Thyroid gland (tissue), 4 donors: ENCODE measurements around the gene MB.

ENCODE experiments used
- CTCF ChIP-seq, 6 experiments: fragments of 200-600 bp in 3 of 6; fragments of 450-650 bp in 3 of 6; sonication (generic) in 3 of 6; IDR thresholded peaks; one replicate each; pipeline ENCODE4 v1.5.1; 2016 to 2019; ENCODE audit warnings: antibody characterized with exemption in 6 of 6, mild to moderate bottlenecking in 2 of 6, inconsistent platforms in 1 of 6, moderate library complexity in 1 of 6
- POLR2A ChIP-seq, 2 donors: fragments of 450-650 bp; IDR thresholded peaks; one replicate each; pipeline ENCODE4 v1.6.1; 2017; ENCODE audit warnings: antibody characterized with exemption in 2 of 2, mild to moderate bottlenecking in 2 of 2, moderate library complexity in 1 of 2

GRCh38 chr22:35576671-35577070 lies 40.5 kb downstream of the MB start:
- TF ChIP-seq CTCF (IDR thresholded peaks at IDR 0.05) (no peak), POLR2A (IDR thresholded peaks at IDR 0.05) (no peak)
